ENCODE measurements around the gene OPCML.
A peak's percentile ranks its signal among the peaks of the same experiment; 100 is the strongest.

The OPCML gene

DNA sequence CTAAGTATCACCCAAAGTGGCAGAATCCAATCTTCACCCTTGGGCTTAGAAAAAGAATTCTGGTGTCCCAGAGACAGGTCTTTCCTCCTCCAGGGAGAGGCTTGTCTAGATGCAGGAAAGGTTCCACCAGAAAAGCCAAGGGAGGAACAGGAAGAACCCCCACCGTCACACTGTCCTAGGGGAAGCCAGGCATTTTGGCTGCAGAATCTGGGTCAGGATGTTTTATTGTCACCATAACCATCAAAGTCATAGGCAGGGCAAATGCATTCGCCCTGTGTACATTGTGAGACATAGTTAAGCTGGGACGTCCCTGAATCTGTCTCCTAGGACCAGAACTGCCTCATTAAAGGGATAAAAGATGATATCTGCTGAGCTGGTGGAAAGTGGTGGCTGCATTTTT is 590.5 kb downstream of the OPCML start:
- Histone ChIP-seq H3K9me3 (ENCODE audit: severe bottlenecking) (no peaks in the 10 kb centered on the region), H3K4me1 (ENCODE audit: insufficient read depth, poor library complexity, severe bottlenecking) (no peaks in the 10 kb centered on the region), H3K4me3 (ENCODE audit: severe bottlenecking) (no peak overlapping the region), H3K27me3 (ENCODE audit: insufficient read depth, poor library complexity, severe bottlenecking) (peaks cover 44% of the 10 kb centered on the region), H3K36me3 (ENCODE audit: low read depth) (no peaks in the 10 kb centered on the region), H3K27ac (ENCODE audit: poor library complexity, severe bottlenecking) (no peak overlapping the region)
- DNase-seq (ENCODE audit: low spot score): no peak
- ATAC-seq (ENCODE audit: low read depth): no peak
- TF ChIP-seq, protein P1, sequence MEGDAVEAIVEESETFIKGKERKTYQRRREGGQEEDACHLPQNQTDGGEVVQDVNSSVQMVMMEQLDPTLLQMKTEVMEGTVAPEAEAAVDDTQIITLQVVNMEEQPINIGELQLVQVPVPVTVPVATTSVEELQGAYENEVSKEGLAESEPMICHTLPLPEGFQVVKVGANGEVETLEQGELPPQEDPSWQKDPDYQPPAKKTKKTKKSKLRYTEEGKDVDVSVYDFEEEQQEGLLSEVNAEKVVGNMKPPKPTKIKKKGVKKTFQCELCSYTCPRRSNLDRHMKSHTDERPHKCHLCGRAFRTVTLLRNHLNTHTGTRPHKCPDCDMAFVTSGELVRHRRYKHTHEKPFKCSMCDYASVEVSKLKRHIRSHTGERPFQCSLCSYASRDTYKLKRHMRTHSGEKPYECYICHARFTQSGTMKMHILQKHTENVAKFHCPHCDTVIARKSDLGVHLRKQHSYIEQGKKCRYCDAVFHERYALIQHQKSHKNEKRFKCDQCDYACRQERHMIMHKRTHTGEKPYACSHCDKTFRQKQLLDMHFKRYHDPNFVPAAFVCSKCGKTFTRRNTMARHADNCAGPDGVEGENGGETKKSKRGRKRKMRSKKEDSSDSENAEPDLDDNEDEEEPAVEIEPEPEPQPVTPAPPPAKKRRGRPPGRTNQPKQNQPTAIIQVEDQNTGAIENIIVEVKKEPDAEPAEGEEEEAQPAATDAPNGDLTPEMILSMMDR (IDR thresholded peaks at IDR 0.05; ENCODE audit: poor library complexity, severe bottlenecking): no peak

DNA sequence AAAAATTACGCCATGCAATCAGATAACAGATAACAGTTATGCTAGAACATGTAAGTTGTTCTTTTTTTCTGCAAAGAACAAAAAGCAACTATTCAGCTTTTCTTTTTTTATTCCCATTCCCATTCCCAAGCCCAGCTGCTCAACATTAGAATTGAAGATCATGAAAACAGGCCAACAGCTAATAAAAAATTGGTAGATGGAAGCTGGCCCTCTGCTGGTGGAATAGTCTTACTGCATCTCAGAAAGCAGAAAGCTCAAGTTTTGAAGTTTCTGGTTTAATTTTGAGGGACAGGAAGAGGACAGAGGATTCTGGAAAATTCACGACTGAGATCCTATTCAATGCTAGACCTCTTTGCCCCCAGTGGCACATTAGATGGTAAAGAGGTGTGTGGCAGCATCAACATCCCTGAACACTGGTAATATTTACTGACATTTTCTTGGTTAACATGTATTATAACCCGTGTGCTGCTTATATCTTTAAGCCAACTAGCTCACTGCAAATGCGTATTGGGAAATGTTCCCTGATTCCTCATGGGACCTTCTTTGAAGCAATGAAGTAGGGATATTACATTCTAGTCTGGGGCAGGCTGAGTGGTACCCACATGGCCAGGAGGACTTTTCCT is 591.2 kb downstream of the OPCML start:
- H3K27ac ChIP-seq (ENCODE audit: poor library complexity, severe bottlenecking): no peak overlapping the region
- no peaks in the 10 kb centered on the region for H3K9me3 ChIP-seq (ENCODE audit: severe bottlenecking)
- ATAC-seq (ENCODE audit: low read depth) (no peak), DNase-seq (ENCODE audit: low spot score) (no peak)
- H3K36me3 ChIP-seq (ENCODE audit: low read depth): no peaks in the 10 kb centered on the region
- peaks cover 41% of the 10 kb centered on the region for H3K27me3 ChIP-seq (ENCODE audit: insufficient read depth, poor library complexity, severe bottlenecking)
- H3K4me1 ChIP-seq (ENCODE audit: insufficient read depth, poor library complexity, severe bottlenecking): no peaks in the 10 kb centered on the region
- TF ChIP-seq, protein P1 (IDR thresholded peaks at IDR 0.05; ENCODE audit: poor library complexity, severe bottlenecking): peak; percentile 86
- H3K4me3 ChIP-seq (ENCODE audit: severe bottlenecking): no peak overlapping the region

DNA sequence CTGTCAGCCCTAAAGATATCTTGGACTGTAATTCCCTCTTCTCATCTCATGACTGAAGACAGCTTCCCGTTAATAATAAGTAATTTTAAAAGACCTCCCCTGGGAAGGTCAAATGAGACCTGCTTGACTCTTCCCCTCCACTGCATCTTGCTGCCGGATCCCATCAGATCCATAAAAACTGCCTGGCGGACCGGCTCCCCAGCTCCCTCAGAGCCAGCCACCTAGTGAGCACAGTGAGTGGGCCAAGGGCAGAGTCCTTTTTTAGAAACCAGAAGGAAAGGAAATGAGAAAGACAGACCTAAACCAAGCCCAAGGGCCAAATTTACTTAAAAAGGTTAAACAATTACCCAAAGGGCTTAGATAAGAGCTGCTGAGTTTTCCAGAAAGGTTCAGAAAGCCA is 595.3 kb downstream of the OPCML start:
- no peaks in the 10 kb centered on the region for H3K4me1 ChIP-seq (ENCODE audit: insufficient read depth, poor library complexity, severe bottlenecking)
- ATAC-seq (ENCODE audit: low read depth) (no peak), DNase-seq (ENCODE audit: low spot score) (no peak)
- TF ChIP-seq, protein P1 (IDR thresholded peaks at IDR 0.05; ENCODE audit: poor library complexity, severe bottlenecking): no peak
- no peaks in the 10 kb centered on the region for H3K36me3 ChIP-seq (ENCODE audit: low read depth)
- H3K4me3 ChIP-seq (ENCODE audit: severe bottlenecking): no peak overlapping the region
- no peak overlapping the region for H3K27ac ChIP-seq (ENCODE audit: poor library complexity, severe bottlenecking)
- H3K9me3 ChIP-seq (ENCODE audit: severe bottlenecking): no peaks in the 10 kb centered on the region
- H3K27me3 ChIP-seq (ENCODE audit: insufficient read depth, poor library complexity, severe bottlenecking): peaks cover 10% of the 10 kb centered on the region

DNA sequence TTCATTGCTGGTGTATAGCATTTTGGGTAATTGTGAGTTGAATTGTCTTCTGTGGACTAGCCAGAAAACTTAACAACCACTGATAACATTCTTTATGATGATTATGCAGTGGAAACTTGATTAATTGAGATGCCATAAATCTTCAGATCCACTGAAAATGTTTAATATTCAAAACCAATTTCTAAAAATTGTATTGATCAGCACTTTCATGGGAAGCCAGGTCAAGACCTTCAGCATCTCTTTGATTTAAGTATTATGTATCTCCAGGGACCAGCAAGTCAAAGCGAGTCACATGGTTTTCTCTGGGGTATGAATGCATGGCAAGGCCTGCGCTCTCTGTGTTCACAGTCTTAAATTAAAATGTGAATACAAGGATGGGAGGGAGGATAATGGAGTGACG is 596.9 kb downstream of the OPCML start:
- Histone ChIP-seq H3K9me3 (ENCODE audit: severe bottlenecking) (no peaks in the 10 kb centered on the region), H3K27ac (ENCODE audit: poor library complexity, severe bottlenecking) (no peak overlapping the region), H3K36me3 (ENCODE audit: low read depth) (no peaks in the 10 kb centered on the region), H3K4me1 (ENCODE audit: insufficient read depth, poor library complexity, severe bottlenecking) (no peaks in the 10 kb centered on the region), H3K4me3 (ENCODE audit: severe bottlenecking) (no peak overlapping the region), H3K27me3 (ENCODE audit: insufficient read depth, poor library complexity, severe bottlenecking) (no peaks in the 10 kb centered on the region)
- DNase-seq (ENCODE audit: low spot score) (no peak), ATAC-seq (ENCODE audit: low read depth) (no peak)
- TF ChIP-seq, protein P1 (IDR thresholded peaks at IDR 0.05; ENCODE audit: poor library complexity, severe bottlenecking): no peak

DNA sequence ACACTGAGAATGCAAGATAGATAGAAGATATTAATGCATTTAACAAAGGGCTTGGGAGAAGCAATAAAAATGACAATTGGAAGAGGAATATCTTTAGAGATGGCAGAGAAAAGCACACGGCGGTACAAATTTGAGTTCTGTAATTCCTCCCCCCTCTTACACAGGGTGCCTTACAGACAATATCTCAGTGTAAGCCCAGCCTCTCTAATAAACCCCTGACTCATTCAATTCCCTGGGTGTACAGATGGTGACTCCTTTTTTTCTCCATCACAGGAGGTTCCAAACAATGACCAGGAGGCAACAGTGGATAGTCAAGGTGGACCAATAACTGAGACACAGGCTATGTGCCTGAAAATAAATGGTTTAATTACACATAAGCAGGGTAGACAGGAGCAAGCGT is 598.6 kb downstream of the OPCML start:
- Histone ChIP-seq H3K4me3 (ENCODE audit: severe bottlenecking) (no peak overlapping the region), H3K9me3 (ENCODE audit: severe bottlenecking) (no peaks in the 10 kb centered on the region), H3K36me3 (ENCODE audit: low read depth) (no peaks in the 10 kb centered on the region), H3K4me1 (ENCODE audit: insufficient read depth, poor library complexity, severe bottlenecking) (no peaks in the 10 kb centered on the region), H3K27me3 (ENCODE audit: insufficient read depth, poor library complexity, severe bottlenecking) (no peaks in the 10 kb centered on the region), H3K27ac (ENCODE audit: poor library complexity, severe bottlenecking) (no peak overlapping the region)
- ATAC-seq (ENCODE audit: low read depth): no peak
- TF ChIP-seq, protein P1 (IDR thresholded peaks at IDR 0.05; ENCODE audit: poor library complexity, severe bottlenecking): no peak
- DNase-seq (ENCODE audit: low spot score): no peak
